OCI-LY1 (cell line): Measurements from ENCODE around the gene VDAC1.

Source experiments
- CTCF ChIP-seq: fragments of 200-600 bp; sonication (generic), shearing (Covaris generic); IDR thresholded peaks from 2 replicates; pipeline ENCODE4 v1.5.1; 2017; ENCODE audit warnings: mild to moderate bottlenecking, antibody characterized with exemption, low read length, moderate library complexity, mixed read lengths
- EZH2 ChIP-seq: fragments of 200-600 bp; sonication (generic), shearing (Covaris generic); IDR thresholded peaks from 2 replicates; pipeline ENCODE4 v1.8.0; 2017; ENCODE audit warnings: borderline replicate concordance, mixed run types, mild to moderate bottlenecking, antibody characterized with exemption, low read length, moderate library complexity, mixed read lengths

GRCh38 chr5:133933670-133934295, 71.0 kb downstream of the VDAC1 start:
- TF ChIP-seq CTCF = no peak
- no peak for TF ChIP-seq EZH2
